A673 (cell line): ENCODE results near the gene SEMA3A.

ENCODE experiments used
- CTCF ChIP-seq: fragments of 300-800, 200-600 bp; sonication (generic); conservative IDR thresholded peaks from 2 replicates; pipeline ENCODE4 v1.5.1; 2017; ENCODE audit warnings: low read depth, mild to moderate bottlenecking, antibody characterized with exemption, low read length, moderate library complexity, mixed read lengths
- EZH2 ChIP-seq: fragments of 200-600 bp; sonication (generic); IDR thresholded peaks from 2 replicates; pipeline ENCODE4 v1.6.1; 2017; ENCODE audit warnings: borderline replicate concordance, low read depth, mild to moderate bottlenecking, mixed read lengths, antibody characterized with exemption, low read length; ENCODE audit not compliant: poor library complexity, severe bottlenecking

GRCh38 chr7:84183741-84184140 lies 10.8 kb downstream of the SEMA3A start:
- TF ChIP-seq CTCF, result no peak
- TF ChIP-seq EZH2, result no peak
